ENCODE results near the gene INSIG1. TPM values are rescaled to one million over a fixed set of nuclear protein-coding genes. Genes with fewer than 3 reads are reported as not detected.

The INSIG1 gene
- total RNA-seq, 1 experiment from 2014 or later = 53.4 TPM

- Histone ChIP-seq H3K9me3 (ENCODE audit: low read depth, low read length, poor library complexity, severe bottlenecking) (no peaks in the 10 kb centered on the region), H3K36me3 (ENCODE audit: insufficient read depth, low read length, poor library complexity, severe bottlenecking) (no peaks in the 10 kb centered on the region), H3K4me1 (ENCODE audit: insufficient read depth, low read length, poor library complexity, severe bottlenecking) (peaks cover 6% of the 10 kb centered on the region), H3K27me3 (replicated peaks; ENCODE audit: insufficient read depth, low read depth, low read length, poor library complexity) (no peaks in the 10 kb centered on the region), H3K27ac (ENCODE audit: low read depth, low read length, poor library complexity, severe bottlenecking) (no peak overlapping the region), H3K4me3 (ENCODE audit: low read depth, low read length, poor library complexity, severe bottlenecking) (no peak overlapping the region)
- intact Hi-C loops (cut with micrococcal nuclease; ENCODE audit: unreplicated experiment) = no loop called here
- ChIA-PET CTCF (no interaction called here), POLR2A (ENCODE audit: low non-redundant PET) (no interaction called here)
- no peak for TF ChIP-seq EZH2 (IDR thresholded peaks at IDR 0.05; ENCODE audit: borderline replicate concordance, low read depth, low read length, poor library complexity, severe bottlenecking)
- TF ChIP-seq, protein P1, sequence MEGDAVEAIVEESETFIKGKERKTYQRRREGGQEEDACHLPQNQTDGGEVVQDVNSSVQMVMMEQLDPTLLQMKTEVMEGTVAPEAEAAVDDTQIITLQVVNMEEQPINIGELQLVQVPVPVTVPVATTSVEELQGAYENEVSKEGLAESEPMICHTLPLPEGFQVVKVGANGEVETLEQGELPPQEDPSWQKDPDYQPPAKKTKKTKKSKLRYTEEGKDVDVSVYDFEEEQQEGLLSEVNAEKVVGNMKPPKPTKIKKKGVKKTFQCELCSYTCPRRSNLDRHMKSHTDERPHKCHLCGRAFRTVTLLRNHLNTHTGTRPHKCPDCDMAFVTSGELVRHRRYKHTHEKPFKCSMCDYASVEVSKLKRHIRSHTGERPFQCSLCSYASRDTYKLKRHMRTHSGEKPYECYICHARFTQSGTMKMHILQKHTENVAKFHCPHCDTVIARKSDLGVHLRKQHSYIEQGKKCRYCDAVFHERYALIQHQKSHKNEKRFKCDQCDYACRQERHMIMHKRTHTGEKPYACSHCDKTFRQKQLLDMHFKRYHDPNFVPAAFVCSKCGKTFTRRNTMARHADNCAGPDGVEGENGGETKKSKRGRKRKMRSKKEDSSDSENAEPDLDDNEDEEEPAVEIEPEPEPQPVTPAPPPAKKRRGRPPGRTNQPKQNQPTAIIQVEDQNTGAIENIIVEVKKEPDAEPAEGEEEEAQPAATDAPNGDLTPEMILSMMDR (conservative IDR thresholded peaks at IDR 0.05; ENCODE audit: low read depth, low read length) = no peak
- no peak for DNase-seq (ENCODE audit: low spot score)
- BruUV-seq (replicated peaks) = no TSS peak
These were observed 14.0 kb upstream of the INSIG1 start for GRCh38 chr7:155283565-155284194.

DNA sequence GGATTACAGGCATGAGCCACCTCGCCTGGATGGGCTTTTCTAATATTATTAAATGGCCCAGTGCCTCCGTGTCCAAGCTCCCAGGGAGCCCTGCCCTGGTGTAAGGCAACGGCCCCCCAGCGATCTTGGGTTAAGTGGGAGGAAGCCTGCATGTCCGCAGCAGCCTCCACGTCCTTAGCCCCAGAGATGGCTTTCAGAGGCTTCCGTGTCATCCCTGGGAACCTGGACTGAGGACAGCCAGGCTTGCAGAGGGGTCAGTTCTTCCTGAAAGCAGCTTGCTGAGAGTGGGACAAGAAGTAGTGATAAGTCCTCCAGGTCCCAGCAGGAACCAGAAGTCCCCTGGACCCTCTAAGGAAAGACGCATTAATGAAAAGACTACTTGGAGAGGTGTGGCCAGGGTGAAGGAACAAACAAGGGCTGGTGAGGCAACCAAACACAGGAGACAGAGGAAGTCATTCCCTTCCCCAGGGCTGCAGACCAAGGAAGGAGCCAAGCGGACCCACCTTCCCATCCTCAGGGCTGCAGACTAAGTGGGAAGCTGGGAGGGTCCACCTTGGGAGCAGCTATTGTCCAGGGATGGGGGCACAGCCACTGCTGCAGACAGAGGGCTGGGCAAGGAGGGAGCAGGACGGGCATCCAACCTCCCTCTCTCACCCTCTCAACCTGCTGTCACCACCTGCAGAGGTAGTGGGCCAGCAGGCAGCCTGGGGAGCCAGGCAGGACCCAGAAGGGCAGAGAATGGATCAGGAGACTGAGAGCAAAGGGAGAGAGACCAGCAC, 13.0 kb upstream of the INSIG1 start:
- BruUV-seq (replicated peaks) = no TSS peak
- Histone ChIP-seq H3K27me3 (replicated peaks; ENCODE audit: insufficient read depth, low read depth, low read length, poor library complexity) (no peaks in the 10 kb centered on the region), H3K4me3 (ENCODE audit: low read depth, low read length, poor library complexity, severe bottlenecking) (no peak overlapping the region), H3K9me3 (ENCODE audit: low read depth, low read length, poor library complexity, severe bottlenecking) (no peaks in the 10 kb centered on the region), H3K36me3 (ENCODE audit: insufficient read depth, low read length, poor library complexity, severe bottlenecking) (no peaks in the 10 kb centered on the region), H3K4me1 (ENCODE audit: insufficient read depth, low read length, poor library complexity, severe bottlenecking) (peaks cover 6% of the 10 kb centered on the region), H3K27ac (ENCODE audit: low read depth, low read length, poor library complexity, severe bottlenecking) (no peak overlapping the region)
- intact Hi-C loops (cut with micrococcal nuclease; ENCODE audit: unreplicated experiment) = no loop called here
- CTCF ChIA-PET = no interaction called here
- POLR2A ChIA-PET (ENCODE audit: low non-redundant PET) = no interaction called here
- DNase-seq (ENCODE audit: low spot score) = no peak
- TF ChIP-seq EZH2 (IDR thresholded peaks at IDR 0.05; ENCODE audit: borderline replicate concordance, low read depth, low read length, poor library complexity, severe bottlenecking) = no peak
- TF ChIP-seq, protein P1 (conservative IDR thresholded peaks at IDR 0.05; ENCODE audit: low read depth, low read length) = no peak

- Histone ChIP-seq H3K27me3 (replicated peaks; ENCODE audit: insufficient read depth, low read depth, low read length, poor library complexity) (no peaks in the 10 kb centered on the region), H3K9me3 (ENCODE audit: low read depth, low read length, poor library complexity, severe bottlenecking) (no peaks in the 10 kb centered on the region), H3K4me1 (ENCODE audit: insufficient read depth, low read length, poor library complexity, severe bottlenecking) (peaks cover 6% of the 10 kb centered on the region), H3K36me3 (ENCODE audit: insufficient read depth, low read length, poor library complexity, severe bottlenecking) (no peaks in the 10 kb centered on the region), H3K27ac (ENCODE audit: low read depth, low read length, poor library complexity, severe bottlenecking) (no peak overlapping the region), H3K4me3 (ENCODE audit: low read depth, low read length, poor library complexity, severe bottlenecking) (no peak overlapping the region)
- POLR2A ChIA-PET (ENCODE audit: low non-redundant PET) = no interaction called here
- intact Hi-C loops (cut with micrococcal nuclease; ENCODE audit: unreplicated experiment) = no loop called here
- DNase-seq (ENCODE audit: low spot score) = no peak
- TF ChIP-seq, protein P1 (conservative IDR thresholded peaks at IDR 0.05; ENCODE audit: low read depth, low read length) = no peak
- TF ChIP-seq EZH2 (IDR thresholded peaks at IDR 0.05; ENCODE audit: borderline replicate concordance, low read depth, low read length, poor library complexity, severe bottlenecking) = no peak
- CTCF ChIA-PET = no interaction called here
- BruUV-seq (replicated peaks) = no TSS peak
These were observed 12.3 kb upstream of the INSIG1 start for GRCh38 chr7:155285423-155285822.
